OCI-LY1 (cell line): Measurements from ENCODE around the gene VTI1A.

Experiments used
- H2AFZ ChIP-seq: fragments of 200-600 bp; sonication (generic), shearing (Covaris generic); 2 replicates; pipeline ENCODE4 v1.6.0; 2014; ENCODE audit warnings: antibody characterized with exemption, mild to moderate bottlenecking, low read length
- H3F3A ChIP-seq: fragments of 200-600 bp; sonication (generic), shearing (Covaris generic); 2 replicates; pipeline ENCODE4 v1.6.0; 2014; ENCODE audit warnings: mild to moderate bottlenecking, antibody characterized with exemption, low read length, moderate library complexity; ENCODE audit not compliant: insufficient read depth
- H3K27ac ChIP-seq: fragments of 200-600 bp; sonication (generic); 2 replicates; pipeline ENCODE4 v1.5.1; 2014; ENCODE audit warnings: low read length, mixed run types, mild to moderate bottlenecking, low read depth; ENCODE audit not compliant: poor library complexity, severe bottlenecking
- H3K27me3 ChIP-seq: fragments of 200-600 bp; sonication (generic); 2 replicates; pipeline ENCODE4 v1.6.0; 2014; ENCODE audit warnings: antibody characterized with exemption, mild to moderate bottlenecking, low read length, moderate library complexity; ENCODE audit not compliant: insufficient read depth
- H3K36me3 ChIP-seq: fragments of 200-600 bp; sonication (generic); 2 replicates; pipeline ENCODE4 v1.6.1; 2014; ENCODE audit warnings: mild to moderate bottlenecking, antibody characterized with exemption, low read length, moderate library complexity, mixed read lengths; ENCODE audit not compliant: insufficient read depth
- H3K4me1 ChIP-seq: fragments of 200-600 bp; sonication (generic); 2 replicates; pipeline ENCODE4 v1.5.1; 2014; ENCODE audit warnings: mild to moderate bottlenecking, low read length, moderate library complexity; ENCODE audit not compliant: insufficient read depth, severe bottlenecking
- H3K4me2 ChIP-seq: fragments of 200-600 bp; sonication (generic), shearing (Covaris generic); 2 replicates; pipeline ENCODE4 v1.6.1; 2014; ENCODE audit warnings: low read length
- H3K4me3 ChIP-seq: fragments of 200-600 bp; sonication (generic); 2 replicates; pipeline ENCODE4 v1.5.1; 2014; ENCODE audit warnings: low read length, low read depth, mild to moderate bottlenecking, mixed read lengths; ENCODE audit not compliant: poor library complexity, severe bottlenecking
- H3K79me2 ChIP-seq: fragments of 200-600 bp; shearing (Covaris generic); 2 replicates; pipeline ENCODE4 v1.6.1; 2016; ENCODE audit warnings: mixed run types, low read length, mixed read lengths; ENCODE audit not compliant: insufficient read depth
- H3K9ac ChIP-seq: fragments of 200-600 bp; sonication (generic), shearing (Covaris generic); 2 replicates; pipeline ENCODE4 v1.6.1; 2014; ENCODE audit warnings: mild to moderate bottlenecking, low read length, mixed read lengths
- H3K9me2 ChIP-seq: fragments of 200-600 bp; sonication (generic), shearing (Covaris generic); 2 replicates; pipeline ENCODE4 v1.6.1; 2014; ENCODE audit warnings: low read depth, mild to moderate bottlenecking, low read length, mixed read lengths
- H3K9me3 ChIP-seq: fragments of 200-600 bp; shearing (Covaris generic); 2 replicates; pipeline ENCODE4 v1.6.1; 2014; ENCODE audit warnings: low read length, mixed read lengths
- H4K20me1 ChIP-seq: fragments of 200-600 bp; sonication (generic), shearing (Covaris generic); 2 replicates; pipeline ENCODE4 v1.6.0; 2016; ENCODE audit warnings: mild to moderate bottlenecking, low read length; ENCODE audit not compliant: insufficient read depth
- EZH2 ChIP-seq: fragments of 200-600 bp; sonication (generic), shearing (Covaris generic); IDR thresholded peaks from 2 replicates; pipeline ENCODE4 v1.8.0; 2017; ENCODE audit warnings: borderline replicate concordance, mixed run types, mild to moderate bottlenecking, antibody characterized with exemption, low read length, moderate library complexity, mixed read lengths
- TF ChIP-seq, protein P1 (sequence below): fragments of 200-600 bp; sonication (generic), shearing (Covaris generic); IDR thresholded peaks from 2 replicates; pipeline ENCODE4 v1.5.1; 2017; ENCODE audit warnings: mild to moderate bottlenecking, antibody characterized with exemption, low read length, moderate library complexity, mixed read lengths

The VTI1A gene

DNA sequence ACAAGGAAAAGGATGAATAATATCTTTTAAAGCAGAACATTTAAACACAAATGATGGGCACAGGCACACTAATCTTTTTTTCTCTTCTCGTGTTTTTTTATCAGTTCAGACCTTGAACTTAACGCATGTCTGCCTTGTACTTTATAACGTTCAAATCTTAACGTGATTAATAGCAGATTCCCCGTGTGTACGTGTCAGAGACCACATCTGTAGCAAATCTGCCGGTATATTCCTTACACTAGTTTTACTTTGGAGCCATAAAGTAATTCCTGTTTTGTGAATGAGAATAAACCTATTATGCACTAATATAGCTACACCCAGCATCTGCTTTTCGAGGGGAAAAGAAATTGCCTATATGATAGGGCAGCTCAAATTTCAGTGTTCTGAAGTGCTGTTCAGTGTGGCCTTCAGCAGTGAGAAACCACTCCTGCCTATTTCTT lies 337.0 kb downstream of the VTI1A start:
- no peaks in the 10 kb centered on the region for H3F3A ChIP-seq
- no peak overlapping the region for H3K4me3 ChIP-seq
- H3K36me3 ChIP-seq = no peaks in the 10 kb centered on the region
- H3K27ac ChIP-seq = no peak overlapping the region
- no peaks in the 10 kb centered on the region for H3K79me2 ChIP-seq
- no peaks in the 10 kb centered on the region for H3K9me3 ChIP-seq
- H3K4me1 ChIP-seq = no peaks in the 10 kb centered on the region
- no peaks in the 10 kb centered on the region for H4K20me1 ChIP-seq
- no peaks in the 10 kb centered on the region for H3K27me3 ChIP-seq
- no peak overlapping the region for H2AFZ ChIP-seq
- no peak overlapping the region for H3K4me2 ChIP-seq
- no peak overlapping the region for H3K9ac ChIP-seq
- H3K9me2 ChIP-seq = no peaks in the 10 kb centered on the region
- TF ChIP-seq, protein P1, sequence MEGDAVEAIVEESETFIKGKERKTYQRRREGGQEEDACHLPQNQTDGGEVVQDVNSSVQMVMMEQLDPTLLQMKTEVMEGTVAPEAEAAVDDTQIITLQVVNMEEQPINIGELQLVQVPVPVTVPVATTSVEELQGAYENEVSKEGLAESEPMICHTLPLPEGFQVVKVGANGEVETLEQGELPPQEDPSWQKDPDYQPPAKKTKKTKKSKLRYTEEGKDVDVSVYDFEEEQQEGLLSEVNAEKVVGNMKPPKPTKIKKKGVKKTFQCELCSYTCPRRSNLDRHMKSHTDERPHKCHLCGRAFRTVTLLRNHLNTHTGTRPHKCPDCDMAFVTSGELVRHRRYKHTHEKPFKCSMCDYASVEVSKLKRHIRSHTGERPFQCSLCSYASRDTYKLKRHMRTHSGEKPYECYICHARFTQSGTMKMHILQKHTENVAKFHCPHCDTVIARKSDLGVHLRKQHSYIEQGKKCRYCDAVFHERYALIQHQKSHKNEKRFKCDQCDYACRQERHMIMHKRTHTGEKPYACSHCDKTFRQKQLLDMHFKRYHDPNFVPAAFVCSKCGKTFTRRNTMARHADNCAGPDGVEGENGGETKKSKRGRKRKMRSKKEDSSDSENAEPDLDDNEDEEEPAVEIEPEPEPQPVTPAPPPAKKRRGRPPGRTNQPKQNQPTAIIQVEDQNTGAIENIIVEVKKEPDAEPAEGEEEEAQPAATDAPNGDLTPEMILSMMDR = no peak
- no peak for TF ChIP-seq EZH2

- H3K27ac ChIP-seq = no peak overlapping the region
- H3K4me2 ChIP-seq = no peak overlapping the region
- no peaks in the 10 kb centered on the region for H3K27me3 ChIP-seq
- no peaks in the 10 kb centered on the region for H3K9me2 ChIP-seq
- no peaks in the 10 kb centered on the region for H3K9me3 ChIP-seq
- TF ChIP-seq EZH2 = no peak
- TF ChIP-seq, protein P1 = no peak
- no peak overlapping the region for H3K9ac ChIP-seq
- no peak overlapping the region for H3K4me3 ChIP-seq
- no peak overlapping the region for H2AFZ ChIP-seq
- H4K20me1 ChIP-seq = no peaks in the 10 kb centered on the region
- no peaks in the 10 kb centered on the region for H3F3A ChIP-seq
- no peaks in the 10 kb centered on the region for H3K79me2 ChIP-seq
- no peaks in the 10 kb centered on the region for H3K4me1 ChIP-seq
- H3K36me3 ChIP-seq = no peaks in the 10 kb centered on the region
These were observed 338.1 kb downstream of the VTI1A start for GRCh38 chr10:112785089-112785488.

DNA sequence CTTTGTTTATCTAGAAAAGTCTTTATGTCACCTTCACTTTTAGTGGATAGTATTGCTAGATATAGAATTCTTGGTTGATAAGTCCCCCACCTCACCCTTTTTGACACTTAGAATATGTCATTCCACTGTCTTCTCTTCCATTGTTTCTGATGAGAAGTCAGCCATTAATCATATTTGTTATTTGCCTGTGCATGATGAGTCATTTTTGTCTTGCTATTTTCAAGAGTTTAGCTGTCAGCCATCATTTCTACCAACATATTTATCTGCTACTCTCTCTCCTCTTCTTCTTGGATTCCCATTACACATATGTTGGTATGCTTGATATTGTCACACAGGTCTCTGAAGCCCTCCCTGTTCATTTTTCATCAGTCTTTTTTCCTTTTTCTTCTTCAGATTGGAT lies 342.2 kb downstream of the VTI1A start:
- no peaks in the 10 kb centered on the region for H3F3A ChIP-seq
- no peak overlapping the region for H3K4me3 ChIP-seq
- no peak overlapping the region for H2AFZ ChIP-seq
- no peaks in the 10 kb centered on the region for H4K20me1 ChIP-seq
- H3K9ac ChIP-seq = no peak overlapping the region
- no peaks in the 10 kb centered on the region for H3K9me2 ChIP-seq
- H3K36me3 ChIP-seq = no peaks in the 10 kb centered on the region
- no peaks in the 10 kb centered on the region for H3K27me3 ChIP-seq
- no peaks in the 10 kb centered on the region for H3K79me2 ChIP-seq
- H3K4me2 ChIP-seq = no peak overlapping the region
- H3K9me3 ChIP-seq = no peaks in the 10 kb centered on the region
- TF ChIP-seq EZH2 = no peak
- TF ChIP-seq, protein P1 = no peak
- no peaks in the 10 kb centered on the region for H3K4me1 ChIP-seq
- no peak overlapping the region for H3K27ac ChIP-seq
